ENCODE results near the gene GPR18. TPM values are rescaled to one million over a fixed set of nuclear protein-coding genes. Genes with fewer than 3 reads are reported as not detected.

Gene GPR18
- total and polyA plus RNA-seq, 9 of the 15 experiments (the other 6 are each of a cell fraction or from before 2014, with no cell fraction given), result 0.75 TPM; not detected in 8

- no peak for TF ChIP-seq ZNF655 (CRISPR knock-in tag; IDR thresholded peaks at IDR 0.05)
- no peak for TF ChIP-seq ZNF41 (CRISPR knock-in tag; conservative IDR thresholded peaks at IDR 0.05)
- no peak for TF ChIP-seq CBFB (CRISPR knock-in tag; IDR thresholded peaks at IDR 0.05)
- TF ChIP-seq MNT (conservative IDR thresholded peaks at IDR 0.05), result no peak
- TF ChIP-seq CHD4 (IDR thresholded peaks at IDR 0.05; ENCODE audit: insufficient read depth, insufficient replicate concordance, low read depth, low read length, poor library complexity, severe bottlenecking), result no peak
- no peak for TF ChIP-seq GATAD2B (IDR thresholded peaks at IDR 0.05; ENCODE audit: borderline replicate concordance)
- no peak for TF ChIP-seq ARID1B (IDR thresholded peaks at IDR 0.05)
- TF ChIP-seq PRPF4 (IDR thresholded peaks at IDR 0.05; ENCODE audit: insufficient read depth, low read depth, low read length, poor library complexity, severe bottlenecking), result no peak
- no peak for TF ChIP-seq ZNF778 (CRISPR knock-in tag; IDR thresholded peaks at IDR 0.05)
Measured at GRCh38 chr13:99277629-99278028, 19.4 kb upstream of the GPR18 start (continued).
